ENCODE measurements around the gene HTT. TPM values are rescaled to one million over a fixed set of nuclear protein-coding genes. Genes with fewer than 3 reads are reported as not detected.

Gene HTT
- total and polyA plus RNA-seq, 2 of the 13 experiments (the other 11 are each of a cell fraction or from before 2014, with no cell fraction given) = 17.5 to 19.5 TPM

GRCh38 chr4:3059943-3060342 is 14.5 kb upstream of the HTT start:
- no peaks in the 10 kb centered on the region; a peak in 1 of 5 replicates for H3K27me3 ChIP-seq (ENCODE audit: control insufficient read depth in 1 of 2, insufficient read depth in 2 of 2, low read length in 2 of 2)
- DNase-seq (ENCODE audit: low spot score) = no peak
- H3K9ac ChIP-seq (ENCODE audit: insufficient read depth, low read depth, low read length) = no peak overlapping the region
- no peak overlapping the region for H2AFZ ChIP-seq (ENCODE audit: low read length)
- no peaks in the 10 kb centered on the region for H3K79me2 ChIP-seq (ENCODE audit: insufficient read depth, low read length)
- H3K4me3 ChIP-seq (replicated peaks in 1 of 3; ENCODE audit: insufficient read depth in 1 of 3, low read depth in 2 of 3, low read length in 3 of 3) = no peak overlapping the region
- no peak for FAIRE-seq
- H3K9me3 ChIP-seq (ENCODE audit: low read length) = peaks cover 16% of the 10 kb centered on the region
- no peaks in the 10 kb centered on the region for H3K36me3 ChIP-seq (replicated peaks in 1 of 2; ENCODE audit: control insufficient read depth in 1 of 2, insufficient read depth in 2 of 2, low read length in 2 of 2)
- no peaks in the 10 kb centered on the region for H4K20me1 ChIP-seq (ENCODE audit: insufficient read depth, low read length)
- BruUV-seq (replicated peaks) = no TSS peak
- ChIA-PET POLR2A (no interaction called here), CTCF (ENCODE audit: low intra/inter-chr PET ratio, low total read pairs) (no interaction called here)
- no peak for TF ChIP-seq GATAD1 (CRISPR knock-in tag; IDR thresholded peaks at IDR 0.05)
- TF ChIP-seq ZNF672 (CRISPR knock-in tag; IDR thresholded peaks at IDR 0.05) = no peak
- 69% methylated on average over 6 of the region's 6 CpGs for WGBS (ENCODE audit: low lambda C conversion rate)
- intact Hi-C loops (cut with micrococcal nuclease; ENCODE audit: unreplicated experiment) = no loop called here
- no peak overlapping the region for H3K27ac ChIP-seq (ENCODE audit: extremely low read length, insufficient read depth, low read length)
- ATAC-seq = no peak
- in situ Hi-C loops (cut with HindIII; ENCODE audit: extremely low pct_ligation_motif_present, low pct_unique_long_range_greater_than_20kb) = no loop called here
- no peak overlapping the region for H3K4me2 ChIP-seq (ENCODE audit: low read depth, low read length)
- H3K4me1 ChIP-seq (ENCODE audit: insufficient read depth, low read length) = no peaks in the 10 kb centered on the region

GRCh38 chr4:3060946-3061345 is 13.5 kb upstream of the HTT start:
- DNase-seq (ENCODE audit: low spot score) (no peak), ATAC-seq (no peak), FAIRE-seq (no peak)
- Histone ChIP-seq H3K9ac (ENCODE audit: insufficient read depth, low read depth, low read length) (no peak overlapping the region), H3K27ac (ENCODE audit: extremely low read length, insufficient read depth, low read length) (no peak overlapping the region), H3K9me3 (ENCODE audit: low read length) (peaks cover 6% of the 10 kb centered on the region), H3K4me2 (ENCODE audit: low read depth, low read length) (no peak overlapping the region), H3K36me3 (replicated peaks in 1 of 2; ENCODE audit: control insufficient read depth in 1 of 2, insufficient read depth in 2 of 2, low read length in 2 of 2) (no peaks in the 10 kb centered on the region), H3K79me2 (ENCODE audit: insufficient read depth, low read length) (no peaks in the 10 kb centered on the region), H3K4me1 (ENCODE audit: insufficient read depth, low read length) (no peaks in the 10 kb centered on the region), H3K27me3 (ENCODE audit: control insufficient read depth in 1 of 2, insufficient read depth in 2 of 2, low read length in 2 of 2) (no peaks in the 10 kb centered on the region; a peak in 1 of 5 replicates), H3K4me3 (replicated peaks in 1 of 3; ENCODE audit: insufficient read depth in 1 of 3, low read depth in 2 of 3, low read length in 3 of 3) (no peak overlapping the region), H4K20me1 (ENCODE audit: insufficient read depth, low read length) (no peaks in the 10 kb centered on the region), H2AFZ (ENCODE audit: low read length) (no peak overlapping the region)
- BruUV-seq (replicated peaks) = no TSS peak
- in situ Hi-C loops (cut with HindIII; ENCODE audit: extremely low pct_ligation_motif_present, low pct_unique_long_range_greater_than_20kb) = no loop called here
- WGBS (ENCODE audit: low lambda C conversion rate) = 62% methylated on average over 6 of the region's 6 CpGs
- POLR2A ChIA-PET = no interaction called here
- CTCF ChIA-PET (ENCODE audit: low intra/inter-chr PET ratio, low total read pairs) = no interaction called here
- TF ChIP-seq KDM3A (CRISPR knock-in tag; IDR thresholded peaks at IDR 0.05; ENCODE audit: low read depth) (no peak), ATF5 (CRISPR knock-in tag; IDR thresholded peaks at IDR 0.05; ENCODE audit: low read depth) (no peak), ZMAT3 (CRISPR knock-in tag; conservative IDR thresholded peaks at IDR 0.05) (no peak), NFE2 (CRISPR knock-in tag; IDR thresholded peaks at IDR 0.05) (no peak), ZNF709 (CRISPR knock-in tag; IDR thresholded peaks at IDR 0.05) (no peak), TBP (CRISPR knock-in tag; IDR thresholded peaks at IDR 0.05) (no peak), KDM6A (CRISPR knock-in tag; IDR thresholded peaks at IDR 0.05; ENCODE audit: low read depth) (no peak), BCLAF1 (IDR thresholded peaks at IDR 0.05) (no peak), ZNF740 (CRISPR knock-in tag; IDR thresholded peaks at IDR 0.05) (no peak), ZNF562 (CRISPR knock-in tag; IDR thresholded peaks at IDR 0.05; ENCODE audit: borderline replicate concordance) (no peak), ZNF143 (CRISPR knock-in tag; IDR thresholded peaks at IDR 0.05) (no peak)
- intact Hi-C loops (cut with micrococcal nuclease; ENCODE audit: unreplicated experiment) = no loop called here

Measured in HepG2 (cell line).